ENCODE results near the gene CCNY. TPM values are rescaled to one million over a fixed set of nuclear protein-coding genes. Genes with fewer than 3 reads are reported as not detected.
"Not testable (repeated sequence)": the region's sequence is repeated elsewhere in the genome, so short reads cannot be mapped to it uniquely, and the experiment has no call there.

CCNY gene
- total RNA-seq, 1 experiment from 2014 or later: 49.7 TPM

- Histone ChIP-seq H3K4me3 (ENCODE audit: insufficient read depth, low read depth, low read length) (no peak overlapping the region), H3K27me3 (ENCODE audit: control insufficient read depth, insufficient read depth, low read length) (no peaks in the 10 kb centered on the region), H3K36me3 (replicated peaks; ENCODE audit: control insufficient read depth, insufficient read depth, low read length) (no peaks in the 10 kb centered on the region)
- no peak for DNase-seq
Observed at GRCh38 chr10:35505241-35505873, 169.0 kb downstream of the CCNY start.

- H3K36me3 ChIP-seq (replicated peaks; ENCODE audit: control insufficient read depth, insufficient read depth, low read length): no peaks in the 10 kb centered on the region
- no peak overlapping the region for H3K4me3 ChIP-seq (ENCODE audit: insufficient read depth, low read depth, low read length)
- no peaks in the 10 kb centered on the region for H3K27me3 ChIP-seq (ENCODE audit: control insufficient read depth, insufficient read depth, low read length)
- no peak for DNase-seq
Observed at GRCh38 chr10:35506741-35507140, 170.4 kb downstream of the CCNY start.

- DNase-seq: no peak
- Histone ChIP-seq H3K36me3 (replicated peaks; ENCODE audit: control insufficient read depth, insufficient read depth, low read length) (no peaks in the 10 kb centered on the region), H3K27me3 (ENCODE audit: control insufficient read depth, insufficient read depth, low read length) (no peaks in the 10 kb centered on the region), H3K4me3 (ENCODE audit: insufficient read depth, low read depth, low read length) (no peak overlapping the region)
Observed at GRCh38 chr10:35507519-35508109, 171.3 kb downstream of the CCNY start.

GRCh38 chr10:35508647-35509046, 172.3 kb downstream of the CCNY start:
- Histone ChIP-seq H3K36me3 (replicated peaks; ENCODE audit: control insufficient read depth, insufficient read depth, low read length) (no peaks in the 10 kb centered on the region), H3K4me3 (ENCODE audit: insufficient read depth, low read depth, low read length) (no peak overlapping the region), H3K27me3 (ENCODE audit: control insufficient read depth, insufficient read depth, low read length) (no peaks in the 10 kb centered on the region)
- no peak for DNase-seq

- no peak overlapping the region for H3K4me3 ChIP-seq (ENCODE audit: insufficient read depth, low read depth, low read length)
- no peak for DNase-seq
- H3K36me3 ChIP-seq (replicated peaks; ENCODE audit: control insufficient read depth, insufficient read depth, low read length): no peaks in the 10 kb centered on the region
- no peaks in the 10 kb centered on the region for H3K27me3 ChIP-seq (ENCODE audit: control insufficient read depth, insufficient read depth, low read length)
Observed at GRCh38 chr10:35510891-35511290, 174.6 kb downstream of the CCNY start.

GRCh38 chr10:35511647-35512046, 175.3 kb downstream of the CCNY start:
- no peaks in the 10 kb centered on the region for H3K27me3 ChIP-seq (ENCODE audit: control insufficient read depth, insufficient read depth, low read length)
- no peaks in the 10 kb centered on the region for H3K36me3 ChIP-seq (replicated peaks; ENCODE audit: control insufficient read depth, insufficient read depth, low read length)
- no peak for DNase-seq
- H3K4me3 ChIP-seq (ENCODE audit: insufficient read depth, low read depth, low read length): no peak overlapping the region

- Histone ChIP-seq H3K27me3 (ENCODE audit: control insufficient read depth, insufficient read depth, low read length) (no peaks in the 10 kb centered on the region), H3K4me3 (ENCODE audit: insufficient read depth, low read depth, low read length) (no peak overlapping the region), H3K36me3 (replicated peaks; ENCODE audit: control insufficient read depth, insufficient read depth, low read length) (no peaks in the 10 kb centered on the region; the same call in 1 of the 2 replicates)
- no peak for DNase-seq
Observed at GRCh38 chr10:35516102-35516670, 179.9 kb downstream of the CCNY start.

GRCh38 chr10:35517431-35518181, 181.3 kb downstream of the CCNY start:
- H3K4me3 ChIP-seq (ENCODE audit: insufficient read depth, low read depth, low read length): no peak overlapping the region
- no peak for DNase-seq
- H3K36me3 ChIP-seq (replicated peaks; ENCODE audit: control insufficient read depth, insufficient read depth, low read length): no peaks in the 10 kb centered on the region; the same call in 1 of the 2 replicates
- no peaks in the 10 kb centered on the region for H3K27me3 ChIP-seq (ENCODE audit: control insufficient read depth, insufficient read depth, low read length)

GRCh38 chr10:35518187-35518586, 181.9 kb downstream of the CCNY start:
- H3K4me3 ChIP-seq (ENCODE audit: insufficient read depth, low read depth, low read length); DNase-seq; H3K27me3 ChIP-seq (ENCODE audit: control insufficient read depth, insufficient read depth, low read length); H3K36me3 ChIP-seq (replicated peaks; ENCODE audit: control insufficient read depth, insufficient read depth, low read length): not testable (repeated sequence)

- Histone ChIP-seq H3K4me3 (ENCODE audit: insufficient read depth, low read depth, low read length) (no peak overlapping the region), H3K27me3 (ENCODE audit: control insufficient read depth, insufficient read depth, low read length) (no peaks in the 10 kb centered on the region)
- no peak for DNase-seq
Observed at GRCh38 chr10:35520996-35521395, 184.7 kb downstream of the CCNY start.

GRCh38 chr10:35523670-35524225, 187.4 kb downstream of the CCNY start:
- H3K27me3 ChIP-seq (ENCODE audit: control insufficient read depth, insufficient read depth, low read length): no peaks in the 10 kb centered on the region
- no peak overlapping the region for H3K4me3 ChIP-seq (ENCODE audit: insufficient read depth, low read depth, low read length)
- no peaks in the 10 kb centered on the region for H3K36me3 ChIP-seq (replicated peaks; ENCODE audit: control insufficient read depth, insufficient read depth, low read length)
- no peak for DNase-seq

More at GRCh38 chr10:35520996-35521395, 184.7 kb downstream of the CCNY start:
- H3K36me3 ChIP-seq (replicated peaks; ENCODE audit: control insufficient read depth, insufficient read depth, low read length): no peaks in the 10 kb centered on the region; the same call in 1 of the 2 replicates

- Histone ChIP-seq H3K4me3 (ENCODE audit: insufficient read depth, low read depth, low read length) (no peak overlapping the region), H3K27me3 (ENCODE audit: control insufficient read depth, insufficient read depth, low read length) (no peaks in the 10 kb centered on the region), H3K36me3 (replicated peaks; ENCODE audit: control insufficient read depth, insufficient read depth, low read length) (0 out of 2 replicates have a peak, but pooled peaks cover 1% of the 10 kb centered on the region)
- DNase-seq: no peak
Observed at GRCh38 chr10:35526746-35527145, 190.4 kb downstream of the CCNY start.

GRCh38 chr10:35532141-35532540, 195.8 kb downstream of the CCNY start:
- H3K4me3 ChIP-seq (ENCODE audit: insufficient read depth, low read depth, low read length): no peak overlapping the region
- peaks cover 5% of the 10 kb centered on the region for H3K36me3 ChIP-seq (replicated peaks; ENCODE audit: control insufficient read depth, insufficient read depth, low read length)
- no peaks in the 10 kb centered on the region for H3K27me3 ChIP-seq (ENCODE audit: control insufficient read depth, insufficient read depth, low read length)
- DNase-seq: no peak

GRCh38 chr10:35533565-35533964, 197.3 kb downstream of the CCNY start:
- Histone ChIP-seq H3K4me3 (ENCODE audit: insufficient read depth, low read depth, low read length) (no peak overlapping the region), H3K27me3 (ENCODE audit: control insufficient read depth, insufficient read depth, low read length) (no peaks in the 10 kb centered on the region), H3K36me3 (replicated peaks; ENCODE audit: control insufficient read depth, insufficient read depth, low read length) (peaks cover 5% of the 10 kb centered on the region)
- DNase-seq: no peak

All from H7 (cell line).